Inflammatory macrophage treated with lipopolysaccharide for 1 hour (primary cell): ENCODE results near the gene NISCH.
A peak's percentile ranks its signal among the peaks of the same experiment; 100 is the strongest.

Source experiments
- DNase-seq, 2 donors: peaks; one replicate each; pipeline ENCODE4 v3.0.0-alpha.2; 2020 to 2022

NISCH gene

GRCh38 chr3:52527732-52528585, 72.6 kb downstream of the NISCH start:
- DNase-seq = no peak

- DNase-seq = no peak
These were observed 73.4 kb downstream of the NISCH start for GRCh38 chr3:52528586-52529375.

GRCh38 chr3:52529376-52530333, 74.3 kb downstream of the NISCH start:
- no peak for DNase-seq

- DNase-seq = no peak
These were observed 75.8 kb downstream of the NISCH start for GRCh38 chr3:52530918-52531826.

- DNase-seq = no peak
These were observed 76.6 kb downstream of the NISCH start for GRCh38 chr3:52531860-52532516.

- DNase-seq = no peak
These were observed 77.1 kb downstream of the NISCH start for GRCh38 chr3:52532517-52532837.

GRCh38 chr3:52532838-52533622, 77.6 kb downstream of the NISCH start:
- DNase-seq = no peak

- DNase-seq = peak; percentile 26 to 52
These were observed 78.3 kb downstream of the NISCH start, which contains the start of gene NT5DC2 for GRCh38 chr3:52533623-52534280. TSS of gene NT5DC2 (minus strand) at chr3:52533857. CDS start at chr3:52533737, 120 bp downstream.

- no peak for DNase-seq
These were observed 79.1 kb downstream of the NISCH start for GRCh38 chr3:52534281-52535183.

- DNase-seq = no peak
These were observed 80.2 kb downstream of the NISCH start for GRCh38 chr3:52535411-52536111.

- DNase-seq = no peak
These were observed 80.6 kb downstream of the NISCH start for GRCh38 chr3:52536112-52536368.

- peak; percentile 98 to 99 for DNase-seq
These were observed 81.2 kb downstream of the NISCH start, which contains the start of gene UQCC5 for GRCh38 chr3:52536369-52537164. TSS of gene UQCC5 (plus strand) at chr3:52536605. CDS start at chr3:52536756, 151 bp downstream.

- peak in 1 of 2 donors; percentile 18 for DNase-seq
These were observed 81.8 kb downstream of the NISCH start for GRCh38 chr3:52537165-52537620.

- DNase-seq = no peak
These were observed 82.5 kb downstream of the NISCH start for GRCh38 chr3:52537726-52538421.

- peak in 1 of 2 donors; percentile 10 for DNase-seq
These were observed 83.7 kb downstream of the NISCH start for GRCh38 chr3:52539010-52539653.

GRCh38 chr3:52541050-52541449, 85.6 kb downstream of the NISCH start:
- no peak for DNase-seq
